Measurements from ENCODE around the gene PMPCB. TPM values are rescaled to one million over a fixed set of nuclear protein-coding genes. Genes with fewer than 3 reads are reported as not detected.

Gene PMPCB
- 62.3 to 74.0 TPM (median 65.1 TPM) in 5 replicates for total RNA-seq (2022; extraction: Qiagen RNA extraction)

GRCh38 chr7:103296901-103297836, at the start of gene PMPCB:
TSS of gene PMPCB (plus strand) at chr7:103297435. CDS start at chr7:103297460, 25 bp downstream.

GRCh38 chr7:103344453-103345149, 47.4 kb downstream of the PMPCB start, which contains the start of gene DNAJC2:
TSS of gene DNAJC2 (minus strand) at chr7:103344767. CDS start at chr7:103344622, 145 bp downstream.

GRCh38 chr7:103347507-103348267, 50.5 kb downstream of the PMPCB start, which contains the start of gene PSMC2:
TSS of gene PSMC2 (plus strand) at chr7:103347643. CDS start at chr7:103347712, 69 bp downstream.

Other genes with a start within 250 kb of the PMPCB start
- gene FBXL13, start 222.6 kb upstream of the PMPCB start, total RNA-seq (2022; extraction: Qiagen RNA extraction): 0.26 to 0.88 TPM (median 0.61 TPM) in 5 replicates
- gene ARMC10, start 222.3 kb upstream of the PMPCB start, total RNA-seq (2022; extraction: Qiagen RNA extraction): 30.1 to 39.5 TPM (median 37.1 TPM) in 5 replicates
- 2.9 to 4.5 TPM (median 3.6 TPM) in 5 replicates for gene NAPEPLD, start 148.3 kb upstream of the PMPCB start, total RNA-seq (2022; extraction: Qiagen RNA extraction)
- 37.3 to 56.8 TPM (median 41.9 TPM) in 5 replicates for gene DNAJC2, start 47.3 kb downstream of the PMPCB start, total RNA-seq (2022; extraction: Qiagen RNA extraction)
- gene PSMC2, start 50.2 kb downstream of the PMPCB start, total RNA-seq (2022; extraction: Qiagen RNA extraction): 150 to 206 TPM (median 151 TPM) in 5 replicates
- not detected in 5 replicates for gene SLC26A5, start 148.8 kb downstream of the PMPCB start, total RNA-seq (2022; extraction: Qiagen RNA extraction)